ENCODE data around the gene RBM10.

RBM10 gene

DNA sequence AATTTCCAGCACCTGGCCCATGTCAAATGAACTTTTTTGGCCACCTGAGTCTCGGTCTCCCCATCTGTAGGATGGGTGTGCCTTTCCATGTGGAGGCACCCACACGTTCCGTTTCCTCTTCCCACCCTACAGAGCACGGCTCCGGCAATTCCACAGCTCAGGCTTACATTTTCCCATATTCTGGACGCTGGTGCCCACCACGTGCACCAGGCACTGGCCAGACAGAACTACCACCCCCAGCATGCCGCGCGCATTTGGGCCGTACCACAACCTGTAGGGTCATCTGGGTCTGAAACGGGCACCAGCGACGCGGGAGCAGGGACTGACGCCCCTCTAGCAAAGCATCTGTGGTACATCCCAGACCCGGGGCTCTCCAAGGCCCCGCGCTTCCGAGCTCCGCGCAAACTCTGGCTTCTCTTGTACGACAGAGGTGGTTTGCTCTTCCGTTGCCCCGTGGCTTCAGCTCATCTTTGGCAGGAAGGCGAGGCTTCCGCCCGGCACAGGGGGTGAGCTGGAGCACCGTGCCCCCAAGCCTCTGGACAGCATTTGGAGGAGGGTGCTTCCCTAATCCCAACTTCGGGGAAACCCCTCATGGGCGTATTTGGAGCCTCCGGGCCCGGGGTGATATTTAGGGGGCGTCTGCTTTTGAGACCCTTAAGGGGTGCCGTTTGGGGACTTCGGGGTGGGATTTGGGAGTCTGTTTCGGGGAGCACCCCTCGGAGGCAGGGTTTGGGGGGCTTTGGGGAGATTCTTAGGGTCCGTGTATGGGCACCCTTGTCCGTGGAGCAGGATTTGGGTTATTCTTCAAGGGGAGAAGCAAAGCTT, 45.6 kb downstream of the RBM10 start:
- peak; percentile 93 for DNase-seq (ENCODE audit: low read depth)
- H3K4me3 ChIP-seq (ENCODE audit: control insufficient read depth, low read depth, low read length), result peak overlapping the region; percentile 57
- TF ChIP-seq, protein P1, sequence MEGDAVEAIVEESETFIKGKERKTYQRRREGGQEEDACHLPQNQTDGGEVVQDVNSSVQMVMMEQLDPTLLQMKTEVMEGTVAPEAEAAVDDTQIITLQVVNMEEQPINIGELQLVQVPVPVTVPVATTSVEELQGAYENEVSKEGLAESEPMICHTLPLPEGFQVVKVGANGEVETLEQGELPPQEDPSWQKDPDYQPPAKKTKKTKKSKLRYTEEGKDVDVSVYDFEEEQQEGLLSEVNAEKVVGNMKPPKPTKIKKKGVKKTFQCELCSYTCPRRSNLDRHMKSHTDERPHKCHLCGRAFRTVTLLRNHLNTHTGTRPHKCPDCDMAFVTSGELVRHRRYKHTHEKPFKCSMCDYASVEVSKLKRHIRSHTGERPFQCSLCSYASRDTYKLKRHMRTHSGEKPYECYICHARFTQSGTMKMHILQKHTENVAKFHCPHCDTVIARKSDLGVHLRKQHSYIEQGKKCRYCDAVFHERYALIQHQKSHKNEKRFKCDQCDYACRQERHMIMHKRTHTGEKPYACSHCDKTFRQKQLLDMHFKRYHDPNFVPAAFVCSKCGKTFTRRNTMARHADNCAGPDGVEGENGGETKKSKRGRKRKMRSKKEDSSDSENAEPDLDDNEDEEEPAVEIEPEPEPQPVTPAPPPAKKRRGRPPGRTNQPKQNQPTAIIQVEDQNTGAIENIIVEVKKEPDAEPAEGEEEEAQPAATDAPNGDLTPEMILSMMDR (conservative IDR thresholded peaks at IDR 0.05; ENCODE audit: control insufficient read depth, insufficient read depth, low read depth, low read length), result no peak

DNA sequence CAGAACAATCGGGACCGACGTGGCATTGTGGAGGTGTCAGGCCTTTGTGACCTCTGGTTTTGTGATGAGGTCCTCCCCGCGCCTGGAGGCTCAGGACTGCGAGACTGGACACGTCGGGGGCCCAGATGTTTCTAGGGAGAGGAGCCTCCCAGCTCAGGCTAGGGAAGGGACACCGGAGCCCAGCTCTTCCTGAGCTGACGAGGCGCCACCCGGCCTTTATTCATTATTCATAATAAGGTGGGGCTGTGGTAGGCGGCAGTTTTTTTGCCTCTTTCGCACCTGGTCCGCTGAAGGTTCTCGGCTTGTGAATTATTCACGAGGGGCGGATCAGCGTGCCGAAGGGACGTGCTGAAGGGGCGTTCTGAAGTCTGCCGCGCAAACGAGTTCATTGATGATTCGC, 46.3 kb downstream of the RBM10 start:
- DNase-seq (ENCODE audit: low read depth), result peak; percentile 12
- TF ChIP-seq, protein P1 (conservative IDR thresholded peaks at IDR 0.05; ENCODE audit: control insufficient read depth, insufficient read depth, low read depth, low read length), result no peak
- H3K4me3 ChIP-seq (ENCODE audit: control insufficient read depth, low read depth, low read length), result peak overlapping the region; percentile 57

DNA sequence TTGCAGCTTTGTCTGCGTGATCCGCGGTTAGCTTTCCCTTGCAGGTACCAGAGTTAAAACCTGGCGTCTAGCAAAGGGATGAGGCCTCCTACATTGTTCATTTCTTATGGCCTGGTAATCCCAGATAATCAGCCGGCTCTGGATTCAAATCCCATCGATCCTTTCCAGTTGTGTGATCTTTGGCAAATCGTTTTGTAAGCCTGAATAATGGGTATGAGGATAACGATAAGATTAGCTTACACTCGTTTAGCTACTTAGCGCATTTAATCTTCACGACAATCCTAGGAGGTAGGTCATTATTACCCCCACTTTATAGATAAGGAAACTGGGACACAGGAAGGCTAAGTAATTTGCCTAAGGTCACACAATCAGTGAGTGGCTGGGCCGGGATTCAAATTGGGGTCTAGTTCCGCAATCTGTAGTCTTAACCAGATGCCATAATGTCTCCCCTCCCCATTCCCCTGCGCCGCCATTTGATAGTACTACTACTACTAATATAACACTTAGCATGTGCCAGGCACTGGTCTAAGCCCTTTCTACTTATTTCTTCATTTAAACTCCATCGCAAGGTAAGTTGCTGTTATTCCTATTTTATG, 46.9 kb downstream of the RBM10 start:
- H3K4me3 ChIP-seq (ENCODE audit: control insufficient read depth, low read depth, low read length), result peak overlapping the region; percentile 57
- TF ChIP-seq, protein P1 (conservative IDR thresholded peaks at IDR 0.05; ENCODE audit: control insufficient read depth, insufficient read depth, low read depth, low read length), result no peak
- DNase-seq (ENCODE audit: low read depth), result no peak

DNA sequence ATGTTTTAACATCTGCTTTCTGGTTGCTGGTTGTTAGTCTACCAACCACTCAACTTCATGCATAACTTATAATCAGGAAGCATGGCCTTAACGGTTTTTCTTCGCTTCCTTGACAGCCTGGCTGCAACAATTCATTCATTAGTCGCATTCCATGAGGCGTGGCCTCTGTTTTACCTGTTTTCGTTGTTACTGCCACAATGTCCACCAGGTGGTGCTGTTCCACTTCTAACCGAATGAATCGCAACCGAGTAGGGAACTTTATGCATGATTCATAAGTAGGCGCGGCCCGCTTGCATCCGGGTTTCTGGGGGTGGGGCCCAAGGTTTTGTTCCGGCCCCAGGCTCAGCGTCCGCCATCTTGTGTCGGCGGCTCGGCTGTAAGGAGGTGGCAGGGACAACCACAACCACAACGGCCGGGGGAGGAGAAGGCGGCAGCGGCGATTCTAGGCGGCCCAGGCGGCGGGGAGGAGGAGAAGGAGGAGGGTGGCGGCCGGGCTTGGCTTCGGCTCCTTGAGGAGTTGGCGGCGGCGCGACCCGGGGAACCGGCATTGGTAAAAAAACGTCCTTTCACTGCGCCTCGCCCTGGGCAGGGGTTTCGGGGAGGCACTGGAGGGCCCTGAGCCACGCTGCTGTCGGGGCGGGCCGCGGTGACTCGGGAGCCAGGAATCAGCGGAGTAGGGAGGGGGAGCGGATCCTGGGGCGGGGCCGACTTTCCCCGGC, 48.6 kb downstream of the RBM10 start, which contains the start of gene UBA1:
Gene UBA1, plus strand, starts transcription at position 355 of the 719 bp plus-strand sequence. CDS start 4,974 bp downstream, outside the sequence.
- DNase-seq (ENCODE audit: low read depth), result peak; percentile 96
- H3K4me3 ChIP-seq (ENCODE audit: control insufficient read depth, low read depth, low read length), result peak within 1 kb of the TSS; percentile 92
- TF ChIP-seq, protein P1 (conservative IDR thresholded peaks at IDR 0.05; ENCODE audit: control insufficient read depth, insufficient read depth, low read depth, low read length), result peak; percentile 78

DNA sequence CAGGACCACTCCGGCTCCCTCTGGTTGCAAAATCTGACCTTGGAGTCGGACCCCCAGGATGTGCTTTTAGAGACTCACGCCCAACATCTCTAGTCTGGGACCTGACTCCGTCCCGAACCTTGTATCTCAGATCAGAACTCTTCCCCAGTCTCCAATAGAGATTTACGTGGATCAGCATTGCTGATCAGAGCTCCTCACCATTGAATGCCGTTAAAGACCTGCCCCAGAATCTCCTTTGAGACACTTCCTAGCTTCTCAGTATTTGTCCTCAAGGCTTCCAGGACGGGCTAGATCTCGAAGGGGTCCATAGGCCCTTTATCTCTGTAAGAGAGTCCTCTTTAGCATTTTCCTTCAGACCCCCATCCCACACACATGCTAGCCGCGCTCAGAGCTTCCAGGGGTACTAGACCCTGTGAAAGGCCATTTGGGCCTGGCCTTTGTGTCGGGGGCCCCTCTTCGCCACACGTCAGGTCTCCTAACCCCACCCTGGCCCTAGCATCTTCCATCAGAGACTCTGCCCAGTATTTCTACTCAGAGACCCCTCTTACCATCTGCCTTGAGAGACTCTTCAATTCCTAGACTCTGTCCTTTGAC, 49.3 kb downstream of the RBM10 start:
- peak; percentile 28 for DNase-seq (ENCODE audit: low read depth)

DNA sequence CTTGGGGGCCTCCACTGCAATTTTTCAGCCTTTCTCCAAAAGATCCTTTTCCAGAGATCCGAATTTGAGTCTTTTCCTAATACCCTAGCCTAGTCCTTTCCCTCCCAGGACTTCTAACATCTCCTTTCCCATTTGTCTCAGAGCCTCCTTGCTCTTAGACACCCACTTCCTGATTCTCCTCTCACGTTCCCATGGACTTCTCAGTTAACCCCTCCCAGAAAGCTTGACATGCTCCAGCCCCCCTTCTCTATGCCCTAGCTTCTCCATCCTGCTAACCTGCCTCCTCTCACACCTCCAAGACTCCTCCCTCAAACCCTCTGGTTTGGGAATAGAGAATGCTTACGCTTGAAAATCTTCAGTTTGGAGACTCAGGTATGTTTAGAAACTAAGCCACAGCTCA, 51.1 kb downstream of the RBM10 start:
- TF ChIP-seq, protein P1 (conservative IDR thresholded peaks at IDR 0.05; ENCODE audit: control insufficient read depth, insufficient read depth, low read depth, low read length), result no peak
- peak overlapping the region; percentile 16 for H3K4me3 ChIP-seq (ENCODE audit: control insufficient read depth, low read depth, low read length)
- DNase-seq (ENCODE audit: low read depth), result no peak

More for the DNA sequence above, 49.3 kb downstream of the RBM10 start:
- peak overlapping the region; percentile 92 for H3K4me3 ChIP-seq (ENCODE audit: control insufficient read depth, low read depth, low read length)
- TF ChIP-seq, protein P1 (conservative IDR thresholded peaks at IDR 0.05; ENCODE audit: control insufficient read depth, insufficient read depth, low read depth, low read length), result no peak
